ENCODE results near the gene RAD1. TPM values are rescaled to one million over a fixed set of nuclear protein-coding genes. Genes with fewer than 3 reads are reported as not detected.

The RAD1 gene
- total RNA-seq, 6 donors from 2014 or later, result 12.2 to 39.1 (median 28.8) TPM

DNA sequence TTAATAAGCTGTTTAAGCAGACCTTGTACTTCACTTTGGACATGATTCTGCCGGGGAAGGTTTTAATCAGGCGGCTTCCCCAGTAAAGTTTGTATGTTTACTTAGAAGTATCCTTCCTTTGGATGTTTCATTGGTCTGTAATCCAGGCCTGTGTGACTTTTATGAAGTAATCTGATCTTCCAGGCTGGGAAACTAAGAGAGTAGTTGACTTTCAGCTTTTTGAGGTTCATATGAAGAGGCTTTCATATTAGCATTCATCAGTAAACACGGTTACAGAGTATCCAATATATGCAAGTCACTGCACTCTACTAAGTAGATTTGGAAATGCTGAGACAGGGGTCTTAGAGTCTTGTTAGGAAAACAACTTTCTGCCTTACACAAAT, 15.1 kb upstream of the RAD1 start:
- peak overlapping the region; percentile 89 to 98 (median 94) for H3K27ac ChIP-seq
- peak overlapping the region; percentile 66 to 93 (median 79) for H3K4me3 ChIP-seq
- peaks cover 21 to 30% (median 24%) of the 10 kb centered on the region in 4 donors for H3K4me1 ChIP-seq
- no peaks in the 10 kb centered on the region for H3K9me3 ChIP-seq
- no peaks in the 10 kb centered on the region for H3K27me3 ChIP-seq
- TF ChIP-seq EP300 (IDR thresholded peaks at IDR 0.05) (no peak), POLR2AphosphoS5 (IDR thresholded peaks at IDR 0.05) (no peak), POLR2A (IDR thresholded peaks at IDR 0.05) (no peak)
- TF ChIP-seq, protein P1, sequence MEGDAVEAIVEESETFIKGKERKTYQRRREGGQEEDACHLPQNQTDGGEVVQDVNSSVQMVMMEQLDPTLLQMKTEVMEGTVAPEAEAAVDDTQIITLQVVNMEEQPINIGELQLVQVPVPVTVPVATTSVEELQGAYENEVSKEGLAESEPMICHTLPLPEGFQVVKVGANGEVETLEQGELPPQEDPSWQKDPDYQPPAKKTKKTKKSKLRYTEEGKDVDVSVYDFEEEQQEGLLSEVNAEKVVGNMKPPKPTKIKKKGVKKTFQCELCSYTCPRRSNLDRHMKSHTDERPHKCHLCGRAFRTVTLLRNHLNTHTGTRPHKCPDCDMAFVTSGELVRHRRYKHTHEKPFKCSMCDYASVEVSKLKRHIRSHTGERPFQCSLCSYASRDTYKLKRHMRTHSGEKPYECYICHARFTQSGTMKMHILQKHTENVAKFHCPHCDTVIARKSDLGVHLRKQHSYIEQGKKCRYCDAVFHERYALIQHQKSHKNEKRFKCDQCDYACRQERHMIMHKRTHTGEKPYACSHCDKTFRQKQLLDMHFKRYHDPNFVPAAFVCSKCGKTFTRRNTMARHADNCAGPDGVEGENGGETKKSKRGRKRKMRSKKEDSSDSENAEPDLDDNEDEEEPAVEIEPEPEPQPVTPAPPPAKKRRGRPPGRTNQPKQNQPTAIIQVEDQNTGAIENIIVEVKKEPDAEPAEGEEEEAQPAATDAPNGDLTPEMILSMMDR (IDR thresholded peaks at IDR 0.05), result no peak
- 0% methylated on average over 3 of the region's 3 CpGs for WGBS, 2 donors
- DNase-seq, result no peak
- peaks cover 5 to 22% (median 8%) of the 10 kb centered on the region in 4 donors for H3K36me3 ChIP-seq
- no peak for ATAC-seq (ENCODE audit: low FRiP score in 2 of 2)

DNA sequence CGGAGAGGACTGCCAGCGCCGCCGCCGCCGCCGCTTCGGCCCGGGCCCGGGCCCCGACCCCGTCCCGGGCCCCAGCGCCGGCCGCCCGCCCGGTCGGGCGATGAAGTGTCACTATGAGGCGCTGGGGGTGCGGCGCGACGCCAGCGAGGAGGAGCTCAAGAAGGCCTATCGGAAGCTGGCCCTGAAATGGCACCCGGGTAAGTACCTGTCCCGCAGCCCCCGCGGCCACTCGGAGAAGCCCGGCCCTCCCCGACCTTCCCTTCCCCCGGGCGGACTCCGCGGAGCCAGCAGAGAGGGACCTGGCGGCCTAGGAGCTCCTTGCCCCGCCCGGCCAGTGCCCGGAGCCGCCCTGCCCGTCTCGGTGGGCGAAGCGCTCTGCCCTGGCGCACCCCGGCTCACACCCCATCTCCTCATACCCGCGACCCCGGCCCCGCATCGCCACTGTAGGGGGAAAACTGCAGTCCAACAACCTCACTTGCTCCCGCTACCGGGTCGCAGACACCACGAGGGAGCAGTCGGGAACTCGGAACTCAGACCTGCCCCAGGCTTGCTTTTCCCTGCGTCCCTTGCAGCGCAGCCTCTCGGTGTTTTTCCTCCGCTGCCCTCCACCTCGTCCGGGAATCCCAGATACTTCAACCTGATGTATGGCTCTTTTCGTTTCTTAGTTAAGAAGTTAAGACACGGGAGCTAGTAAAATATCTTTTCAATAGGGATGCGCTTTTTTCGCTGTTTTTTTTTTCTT, 14.6 kb upstream of the RAD1 start:
- TF ChIP-seq EP300 (IDR thresholded peaks at IDR 0.05) (peak in 1 of 4 donors; percentile 19), POLR2A (IDR thresholded peaks at IDR 0.05) (peak in 3 of 4 donors; percentile 65 to 86 (median 82)), POLR2AphosphoS5 (IDR thresholded peaks at IDR 0.05) (peak; percentile 25 to 79)
- TF ChIP-seq, protein P1 (IDR thresholded peaks at IDR 0.05), result peak in 3 of 6 experiments; percentile 5 to 17 (median 15)
- Histone ChIP-seq H3K27ac (peak overlapping the region; percentile 89 to 98 (median 94)), H3K36me3 (peaks cover 5 to 28% (median 10%) of the 10 kb centered on the region in 4 donors), H3K9me3 (no peaks in the 10 kb centered on the region), H3K4me3 (peak overlapping the region; percentile 66 to 93 (median 79)), H3K27me3 (no peaks in the 10 kb centered on the region), H3K4me1 (peaks cover 20 to 30% (median 24%) of the 10 kb centered on the region in 4 donors)
- ATAC-seq (ENCODE audit: low FRiP score in 2 of 2) (peak; percentile 83 to 91), DNase-seq (peak; percentile 94 to 98)
- 0 to 1% methylated on average over 17 to 43 of the region's 70 CpGs for WGBS, 2 donors

DNA sequence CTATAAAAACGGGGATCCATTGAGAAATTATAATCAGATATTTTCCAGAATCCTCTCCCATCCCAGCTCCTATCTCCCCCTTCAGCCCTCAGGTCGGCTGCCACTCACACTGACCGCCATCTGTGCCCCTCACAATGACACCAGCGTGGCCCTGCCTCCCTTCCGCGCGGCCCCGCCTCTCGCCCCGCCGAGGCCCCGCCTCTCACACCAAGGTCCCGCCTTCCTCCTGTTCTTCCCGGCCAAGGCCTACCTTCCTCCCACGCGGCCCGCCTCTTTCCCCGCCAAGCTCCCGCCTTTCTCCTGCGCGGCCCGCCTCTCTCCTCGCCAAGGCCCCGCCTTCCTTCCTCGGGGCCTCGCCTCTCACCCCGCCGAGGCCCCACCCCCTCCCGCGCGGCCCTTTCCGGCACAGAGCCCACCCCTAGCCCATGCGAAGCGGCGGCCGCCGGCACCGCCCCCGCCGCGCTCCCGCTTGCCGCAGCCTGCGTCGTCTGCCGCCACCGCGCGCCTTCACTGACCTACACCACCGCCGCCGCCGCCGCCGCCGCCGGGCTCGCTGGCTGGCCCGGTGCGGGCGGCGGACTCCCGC, 13.9 kb upstream of the RAD1 start, which contains the start of gene DNAJC21:
Gene DNAJC21 (plus strand): TSS at position 426 of the 586 bp plus-strand sequence. CDS start 261 bp downstream, outside the sequence.
- TF ChIP-seq POLR2AphosphoS5 (IDR thresholded peaks at IDR 0.05) (peak; percentile 18 to 51), POLR2A (IDR thresholded peaks at IDR 0.05) (peak in 1 of 4 donors; percentile 58), EP300 (IDR thresholded peaks at IDR 0.05) (no peak)
- peak within 1 kb of the TSS; percentile 66 to 93 (median 79) for H3K4me3 ChIP-seq
- no peaks in the 10 kb centered on the region for H3K9me3 ChIP-seq
- H3K36me3 ChIP-seq, result peaks cover 5 to 33% (median 12%) of the 10 kb centered on the region in 4 donors
- DNase-seq, result peak; percentile 98 to 99
- peak; percentile 99 for ATAC-seq (ENCODE audit: low FRiP score in 2 of 2)
- H3K27ac ChIP-seq, result peak within 1 kb of the TSS; percentile 89 to 98 (median 94)
- 0% methylated on average over 32 to 43 of the region's 63 CpGs for WGBS, 2 donors
- H3K4me1 ChIP-seq, result peaks cover 18 to 30% (median 23%) of the 10 kb centered on the region in 4 donors
- no peaks in the 10 kb centered on the region for H3K27me3 ChIP-seq

DNA sequence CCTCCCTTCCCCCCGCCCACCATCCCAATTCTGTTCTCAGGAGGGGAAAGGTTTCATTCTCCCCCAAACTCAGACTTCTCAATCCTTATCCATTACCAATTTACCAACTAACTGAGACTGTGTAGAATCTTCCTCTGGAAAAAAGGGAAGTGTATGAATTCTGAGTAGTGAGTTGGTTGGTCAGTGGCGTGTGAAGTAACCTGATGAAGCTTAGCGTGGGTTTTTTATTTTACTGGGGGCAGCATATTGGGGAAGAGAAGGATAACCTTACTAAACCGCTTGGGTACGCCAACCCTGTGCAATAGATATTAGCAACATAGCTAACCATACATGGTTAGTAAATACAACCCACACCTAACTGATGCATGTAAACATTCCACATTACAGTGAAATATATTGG, 13.0 kb upstream of the RAD1 start:
- Histone ChIP-seq H3K4me1 (peaks cover 18 to 34% (median 31%) of the 10 kb centered on the region in 4 donors), H3K27ac (peak overlapping the region in 1 of 4 donors; percentile 98), H3K27me3 (no peaks in the 10 kb centered on the region), H3K36me3 (peaks cover 9 to 39% (median 12%) of the 10 kb centered on the region in 4 donors), H3K9me3 (no peaks in the 10 kb centered on the region), H3K4me3 (peak overlapping the region in 1 of 4 donors; percentile 74)
- no peak for DNase-seq
- TF ChIP-seq POLR2AphosphoS5 (IDR thresholded peaks at IDR 0.05), result no peak
- no peak for TF ChIP-seq POLR2A (IDR thresholded peaks at IDR 0.05)
- TF ChIP-seq, protein P1 (IDR thresholded peaks at IDR 0.05), result no peak
- WGBS, 2 donors, result 84 to 88% methylated on average over 5 of the region's 5 CpGs
- ATAC-seq (ENCODE audit: low FRiP score in 2 of 2), result no peak

DNA sequence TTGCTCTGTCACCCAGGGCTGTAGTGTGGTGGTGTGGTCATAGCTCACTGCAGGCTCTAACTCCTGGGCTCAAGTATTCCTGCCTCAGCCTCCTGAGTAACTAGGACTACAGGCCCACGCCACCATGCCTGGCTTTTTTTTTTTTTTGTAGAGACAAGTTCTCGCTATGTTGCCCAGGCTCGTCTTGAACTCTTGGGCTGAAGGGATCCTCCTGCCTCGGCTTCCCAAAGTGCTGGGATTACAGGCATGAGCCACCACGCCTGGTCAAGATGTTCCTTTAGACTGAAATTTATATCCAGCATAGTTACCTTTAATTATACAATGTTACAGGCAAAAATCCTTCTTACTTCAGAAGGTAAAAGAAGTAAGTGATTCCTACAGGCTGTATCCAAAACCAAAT, 12.5 kb upstream of the RAD1 start:
- Histone ChIP-seq H3K36me3 (peaks cover 9 to 44% (median 17%) of the 10 kb centered on the region in 4 donors), H3K4me1 (peaks cover 18 to 36% (median 33%) of the 10 kb centered on the region in 4 donors), H3K4me3 (no peak overlapping the region), H3K27me3 (no peaks in the 10 kb centered on the region), H3K9me3 (no peaks in the 10 kb centered on the region), H3K27ac (peak overlapping the region in 1 of 4 donors; percentile 1)
- 87 to 96% methylated on average over 5 of the region's 5 CpGs for WGBS, 2 donors
- ATAC-seq (ENCODE audit: low FRiP score in 2 of 2), result no peak
- DNase-seq, result no peak
- TF ChIP-seq POLR2A (IDR thresholded peaks at IDR 0.05), result no peak
- no peak for TF ChIP-seq POLR2AphosphoS5 (IDR thresholded peaks at IDR 0.05)
- TF ChIP-seq EP300 (IDR thresholded peaks at IDR 0.05), result no peak
- TF ChIP-seq, protein P1 (IDR thresholded peaks at IDR 0.05), result no peak

All from upper lobe of left lung (tissue), 6 donors.